Forelimb muscle (tissue), 1 donor: Measurements from ENCODE around the gene CSNK1A1. TPM values are rescaled to one million over a fixed set of nuclear protein-coding genes. Genes with fewer than 3 reads are reported as not detected.
"Not testable (repeated sequence)": the region's sequence is repeated elsewhere in the genome, so short reads cannot be mapped to it uniquely, and the experiment has no call there.

Experiments
- DNase-seq: peaks from one replicate; pipeline ENCODE4 v3.0.0-alpha.2; 2013; ENCODE audit warnings: low read depth
- polyA plus RNA-seq: library from polyadenylated mRNA; unstranded; fragments of 120-200 nt; gene quantifications from one replicate; pipeline ENCODE4 v1.2.1, GENCODE V29; 2013; ENCODE audit not compliant: insufficient read length

Gene CSNK1A1
- polyA plus RNA-seq, 1 donor, result 125 TPM

DNA sequence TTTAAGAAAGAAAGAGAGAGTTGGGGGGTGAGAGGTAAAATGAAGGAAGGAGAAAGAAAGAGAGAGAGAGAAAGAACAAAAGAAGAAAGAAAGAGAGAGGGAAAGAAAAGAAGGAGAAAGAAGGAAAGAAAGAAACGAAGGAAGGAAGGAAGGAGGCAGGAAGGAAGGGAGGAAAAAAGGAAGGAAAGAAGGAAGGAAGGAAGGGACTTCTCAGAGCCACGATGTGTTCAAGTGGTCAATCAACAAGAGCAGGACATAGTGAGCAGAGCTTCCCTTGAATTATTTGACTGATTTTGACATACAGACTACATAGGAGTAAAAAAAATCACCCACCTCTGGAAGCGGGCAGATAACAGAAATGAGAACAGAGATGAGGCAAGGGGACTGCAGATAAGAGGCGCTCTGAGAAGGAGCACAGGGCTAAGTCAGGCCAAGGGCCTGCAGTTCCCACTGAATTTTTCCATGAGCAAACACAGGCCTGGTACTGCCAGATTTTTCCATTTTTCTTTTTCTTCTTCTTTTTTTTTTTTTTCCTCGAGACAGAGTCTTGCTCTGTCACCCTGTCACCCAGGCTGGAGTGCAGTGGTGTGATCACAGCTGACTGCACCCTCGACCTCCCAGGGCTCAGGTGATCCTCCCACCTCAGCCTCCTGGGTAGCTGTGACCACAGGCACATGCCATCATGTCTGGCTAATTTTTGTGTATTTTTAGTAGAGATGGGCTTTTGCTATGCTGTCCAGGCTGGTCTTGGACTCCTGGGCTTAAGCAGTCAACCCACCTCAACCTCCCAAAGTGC is 94.4 kb downstream of the CSNK1A1 start:
- no peak for DNase-seq

DNA sequence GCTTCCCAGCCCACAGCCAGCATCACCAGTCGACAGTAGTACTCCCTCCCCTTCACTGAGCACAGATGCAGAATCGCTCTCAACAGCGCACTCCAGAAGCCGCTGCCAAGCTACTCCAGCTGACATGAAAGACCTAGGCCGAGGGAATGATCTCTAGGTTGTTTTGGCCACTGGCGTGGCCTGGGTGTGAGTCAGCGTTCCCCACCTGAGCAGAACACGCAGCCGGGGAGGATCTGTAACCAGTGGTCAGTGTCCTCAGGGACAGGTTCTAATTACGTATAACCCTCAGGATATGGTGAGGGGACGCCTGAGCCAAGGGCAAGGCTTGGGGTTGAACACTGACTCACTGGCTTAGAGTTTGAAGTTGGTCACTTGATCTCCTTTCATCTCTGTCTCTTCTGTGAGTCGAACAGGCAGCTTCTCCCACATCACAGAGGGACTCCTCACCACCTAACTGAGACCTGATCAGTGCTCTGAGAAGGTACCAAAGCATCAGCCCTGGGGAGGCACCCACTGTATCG is 95.3 kb downstream of the CSNK1A1 start:
- no peak for DNase-seq

DNA sequence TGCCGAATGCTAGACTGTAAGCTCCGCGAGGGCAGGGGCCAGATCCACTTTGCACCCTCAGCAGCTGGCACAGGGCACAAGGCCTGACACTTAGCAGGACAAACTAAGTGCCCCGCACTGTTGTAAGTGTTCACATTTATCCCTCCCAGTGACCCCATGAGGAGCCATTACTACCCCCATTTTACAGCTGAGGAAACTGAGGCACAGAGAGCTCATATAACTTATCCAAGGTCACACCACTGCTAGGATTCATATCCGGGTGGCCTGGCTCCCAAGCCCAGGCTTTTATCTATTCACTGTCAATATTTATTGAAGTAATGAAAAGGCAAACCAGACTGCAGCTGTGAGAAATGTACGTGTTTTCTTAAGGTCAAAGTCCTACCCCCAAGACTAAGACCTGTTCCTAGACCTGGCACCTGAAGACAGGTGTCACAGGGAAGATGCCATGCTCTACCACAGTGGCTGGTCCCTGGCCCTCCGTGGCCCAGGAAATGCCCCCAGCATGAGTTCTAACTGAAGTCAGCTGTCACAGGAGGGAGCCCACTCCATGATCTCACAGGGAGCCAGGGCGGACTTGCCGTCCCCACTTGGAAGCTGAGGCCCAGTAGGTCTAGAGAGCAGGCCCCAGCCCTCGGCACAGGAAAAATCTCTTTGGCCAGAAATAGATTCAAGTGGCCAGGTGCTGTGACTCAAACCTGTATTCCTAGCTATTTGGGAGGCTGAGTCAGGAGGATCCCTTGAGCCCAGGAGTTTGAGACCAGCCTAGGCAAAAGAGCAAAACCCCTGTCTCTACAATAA is 97.4 kb downstream of the CSNK1A1 start:
- DNase-seq, result no peak

- DNase-seq, result no peak
Observed at GRCh38 chr5:149452665-149453617, 98.3 kb downstream of the CSNK1A1 start.

DNA sequence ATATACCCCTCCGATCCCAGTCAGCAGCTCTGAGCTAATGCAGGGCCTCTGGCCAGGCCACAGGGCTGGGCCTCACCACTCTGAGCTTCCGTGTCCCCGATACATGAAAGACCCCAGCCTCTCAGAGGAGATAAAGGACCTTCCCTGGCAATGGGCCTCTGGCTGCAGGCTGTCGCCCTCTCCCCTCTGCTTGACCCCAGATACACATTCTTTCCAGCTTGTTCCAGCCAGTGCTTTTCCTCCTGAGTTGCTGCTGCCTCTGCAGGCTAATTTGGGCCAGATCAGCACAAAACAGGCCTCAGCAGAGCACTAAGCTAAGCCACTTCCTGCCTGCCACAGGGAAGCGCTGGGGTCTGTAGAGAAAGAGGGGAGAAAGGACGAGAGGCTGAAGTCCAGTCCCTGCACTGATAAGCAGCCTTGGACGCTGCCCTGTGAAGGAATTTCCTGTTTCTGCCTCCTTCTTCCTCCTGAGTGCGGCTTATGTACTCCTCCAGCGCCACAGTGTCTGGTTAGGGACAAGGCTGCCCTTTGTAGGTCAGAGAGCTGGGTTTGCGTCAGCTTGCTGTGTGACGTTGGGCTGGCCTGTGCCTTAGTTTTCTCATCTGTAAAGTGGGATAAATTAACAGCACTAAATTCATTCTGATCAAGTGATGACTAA is 99.1 kb downstream of the CSNK1A1 start:
- DNase-seq, result no peak

DNA sequence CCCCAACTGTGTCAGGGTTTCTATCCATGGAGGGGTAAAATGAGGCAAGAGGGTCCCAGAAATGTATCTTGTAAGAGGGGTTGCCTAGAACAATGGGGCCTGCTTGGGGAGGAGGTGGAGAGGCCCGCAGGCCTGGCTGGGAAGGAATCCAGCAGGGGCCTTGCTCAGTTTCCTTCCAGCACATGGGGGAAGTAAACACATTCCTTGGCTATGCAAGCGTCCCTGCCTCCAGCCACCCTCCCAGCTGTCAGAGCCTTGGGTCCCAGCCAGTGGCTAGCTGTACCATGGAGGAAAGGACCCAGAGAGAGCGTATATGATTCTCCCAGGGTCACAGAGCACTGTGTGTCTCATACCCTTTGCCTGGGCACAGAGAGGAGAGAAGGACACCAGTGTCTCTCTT is 101.0 kb downstream of the CSNK1A1 start:
- no peak for DNase-seq

DNA sequence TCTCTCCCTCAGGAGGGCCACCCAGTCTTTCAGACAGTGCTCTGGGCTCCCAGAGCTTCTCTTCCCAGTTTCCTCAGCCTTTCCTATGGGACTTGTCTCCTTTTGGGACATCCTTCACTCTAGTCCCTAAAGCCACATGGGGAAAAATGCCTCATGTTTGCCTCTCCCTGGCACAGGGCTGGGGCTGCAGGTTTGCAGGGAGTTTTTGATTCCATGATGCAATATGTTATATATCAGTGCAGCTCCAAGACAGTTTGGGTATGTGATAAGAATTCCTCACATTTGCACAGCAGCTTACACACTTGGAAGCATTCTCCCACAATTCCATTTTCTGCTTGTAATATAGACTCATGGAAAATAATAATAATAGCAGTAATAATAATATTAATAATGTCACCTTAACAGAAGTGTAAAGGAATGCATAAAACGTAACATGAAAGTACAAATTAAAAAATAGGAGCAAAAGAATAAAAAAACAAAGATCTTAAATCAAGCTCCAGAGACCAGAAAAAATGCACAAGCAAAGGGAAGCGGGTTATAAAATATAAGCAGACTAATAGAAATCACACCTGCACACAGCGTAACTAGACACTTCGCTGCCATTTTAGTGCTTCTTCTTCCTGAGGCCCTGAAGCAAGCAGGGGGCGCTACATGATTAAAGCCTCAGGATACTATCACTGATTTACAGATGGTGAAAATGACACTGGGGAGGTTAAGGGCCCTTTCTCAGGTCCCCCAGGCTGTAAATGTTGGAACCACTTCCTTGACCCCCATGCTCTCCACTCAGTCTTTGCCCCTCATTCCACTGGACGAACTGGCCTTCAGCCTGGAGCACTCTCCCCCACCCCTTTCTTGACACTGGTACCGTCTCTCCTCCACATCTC is 102.2 kb downstream of the CSNK1A1 start:
- DNase-seq, result no peak

GRCh38 chr5:149448431-149448830 is 102.8 kb downstream of the CSNK1A1 start:
- DNase-seq, result no peak

- DNase-seq, result no peak
Observed at GRCh38 chr5:149447373-149448367, 103.6 kb downstream of the CSNK1A1 start.

- DNase-seq, result not testable (repeated sequence)
Observed at GRCh38 chr5:149446794-149447193, 104.4 kb downstream of the CSNK1A1 start.

DNA sequence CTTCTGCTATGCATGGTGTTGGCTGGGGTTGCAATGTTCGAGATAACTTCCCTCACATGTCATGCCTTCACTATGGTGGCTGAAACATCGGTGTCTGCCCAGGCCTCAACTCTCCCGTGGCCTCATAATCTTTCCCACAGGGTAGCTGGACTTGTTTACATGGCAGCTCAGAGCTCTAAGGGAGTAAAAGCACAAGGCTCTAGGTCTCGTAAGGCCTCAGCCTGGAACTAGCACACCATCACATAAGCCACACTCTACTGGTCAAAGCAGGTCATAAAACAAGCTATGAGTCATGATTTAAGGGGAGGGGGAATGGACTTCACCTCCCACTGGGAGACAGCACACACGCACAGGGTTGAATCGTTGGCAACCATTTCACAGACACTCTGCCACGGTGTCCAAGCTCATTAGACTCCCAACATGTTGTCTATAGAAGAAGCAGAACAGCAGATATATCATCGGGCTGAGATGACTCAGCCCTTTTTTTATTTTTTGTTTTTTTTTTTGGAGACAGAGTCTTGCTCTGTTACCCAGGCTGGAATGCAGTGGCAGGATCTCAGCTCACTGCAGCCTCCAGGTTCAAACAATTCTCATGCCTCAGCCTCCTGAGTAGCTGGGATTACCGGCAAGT is 105.4 kb downstream of the CSNK1A1 start:
- no peak for DNase-seq

DNA sequence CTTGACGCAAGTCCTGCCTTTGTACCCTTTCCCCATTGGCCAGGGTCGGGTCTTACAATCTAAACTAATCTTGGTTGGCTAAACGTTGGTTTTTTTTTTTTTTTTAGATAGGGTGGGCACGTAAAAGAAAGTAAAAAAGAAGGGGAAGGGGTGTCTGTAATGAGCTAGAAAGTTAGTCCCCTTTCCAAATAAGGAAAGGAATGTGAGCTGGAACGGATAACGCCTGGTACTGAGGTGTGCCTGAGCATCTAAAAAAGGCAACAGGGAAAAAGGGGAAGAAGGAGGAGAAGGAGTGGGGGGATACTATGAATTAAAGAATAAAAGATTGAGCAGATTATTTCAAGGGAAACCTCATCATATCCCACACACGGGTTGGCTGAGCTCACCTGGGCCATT is 105.9 kb downstream of the CSNK1A1 start:
- no peak for DNase-seq

GRCh38 chr5:149444430-149444829 is 106.8 kb downstream of the CSNK1A1 start:
- not testable (repeated sequence) for DNase-seq

- no peak for DNase-seq
Observed at GRCh38 chr5:149443210-149443609, 108.0 kb downstream of the CSNK1A1 start.

DNA sequence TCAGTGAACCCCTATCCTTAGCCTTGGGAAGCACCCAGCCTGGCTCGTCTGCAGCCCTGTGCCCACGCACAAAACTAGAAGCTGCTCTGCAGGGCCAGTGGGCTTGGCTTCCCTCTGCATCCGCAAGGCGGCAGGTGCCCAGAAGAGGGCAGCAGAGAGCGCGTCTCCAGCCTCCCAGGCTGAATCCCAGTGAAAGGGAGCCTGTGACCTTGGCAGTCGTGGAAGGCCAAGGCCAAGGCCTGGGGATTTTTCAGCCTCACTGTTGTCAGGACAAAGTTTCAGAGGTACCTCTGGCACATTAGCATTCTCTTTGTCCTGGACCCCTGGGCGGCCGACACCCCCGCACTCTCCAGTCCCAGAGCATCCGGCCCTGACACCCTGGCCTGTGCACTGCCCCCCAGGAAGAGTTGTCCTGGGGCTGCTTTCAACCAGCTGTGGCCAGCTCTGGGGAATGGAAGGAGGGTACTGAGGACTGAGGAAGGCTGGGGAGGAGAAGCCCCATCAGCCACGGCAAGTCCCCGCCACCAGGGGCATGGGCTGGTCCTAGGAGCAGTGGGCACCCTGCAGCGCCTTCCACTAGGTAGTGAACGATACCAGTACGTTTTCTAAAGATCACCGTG is 108.6 kb downstream of the CSNK1A1 start:
- no peak for DNase-seq
